ENCODE data around the gene CFAP100. TPM values are rescaled to one million over a fixed set of nuclear protein-coding genes. Genes with fewer than 3 reads are reported as not detected.

Gene CFAP100
- total and polyA plus RNA-seq, 2 of the 4 experiments (the other 2 are of a cell fraction) = not detected

DNA sequence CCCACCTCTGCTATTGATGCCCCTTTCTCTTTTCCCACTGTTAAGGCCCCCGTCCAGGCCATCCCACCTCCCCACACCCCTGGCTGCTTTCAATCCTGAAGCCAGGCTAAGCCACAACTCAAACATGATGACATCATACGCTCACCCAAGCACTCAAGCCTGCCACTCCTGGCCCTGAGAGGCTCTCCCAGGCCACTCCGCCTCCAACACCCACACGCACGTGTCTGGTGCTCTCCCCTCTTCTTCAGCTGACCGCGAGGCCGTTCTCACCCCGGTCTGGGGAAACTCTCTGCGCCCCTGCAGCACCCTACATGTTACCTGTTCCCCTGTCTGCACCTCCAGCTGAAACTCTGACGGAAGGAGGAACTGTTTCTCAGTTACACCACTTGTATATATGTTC lies 74.8 kb downstream of the CFAP100 start:
- H3K18ac ChIP-seq (ENCODE audit: low read depth, low read length) = no peak overlapping the region
- H2AK9ac ChIP-seq (replicated peaks; ENCODE audit: low read depth, low read length, poor library complexity) = no peak overlapping the region
- no TSS peak for BruUV-seq (replicated peaks)
- TF ChIP-seq POLR2A (IDR thresholded peaks at IDR 0.05; ENCODE audit: low read depth, low read length) (no peak), RFX5 (IDR thresholded peaks at IDR 0.05; ENCODE audit: low read depth, low read length) (no peak), CEBPB (IDR thresholded peaks at IDR 0.05; ENCODE audit: low read depth, low read length) (no peak), RAD21 (IDR thresholded peaks at IDR 0.05; ENCODE audit: low read length) (no peak), MAZ (IDR thresholded peaks at IDR 0.05; ENCODE audit: borderline replicate concordance, low read depth, low read length) (no peak), MXI1 (IDR thresholded peaks at IDR 0.05; ENCODE audit: borderline replicate concordance, low read depth, low read length) (no peak)
- TF ChIP-seq, protein P1, sequence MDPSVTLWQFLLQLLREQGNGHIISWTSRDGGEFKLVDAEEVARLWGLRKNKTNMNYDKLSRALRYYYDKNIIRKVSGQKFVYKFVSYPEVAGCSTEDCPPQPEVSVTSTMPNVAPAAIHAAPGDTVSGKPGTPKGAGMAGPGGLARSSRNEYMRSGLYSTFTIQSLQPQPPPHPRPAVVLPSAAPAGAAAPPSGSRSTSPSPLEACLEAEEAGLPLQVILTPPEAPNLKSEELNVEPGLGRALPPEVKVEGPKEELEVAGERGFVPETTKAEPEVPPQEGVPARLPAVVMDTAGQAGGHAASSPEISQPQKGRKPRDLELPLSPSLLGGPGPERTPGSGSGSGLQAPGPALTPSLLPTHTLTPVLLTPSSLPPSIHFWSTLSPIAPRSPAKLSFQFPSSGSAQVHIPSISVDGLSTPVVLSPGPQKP (IDR thresholded peaks at IDR 0.05; ENCODE audit: borderline replicate concordance, low read depth, low read length) = no peak
- TF ChIP-seq, protein P2, sequence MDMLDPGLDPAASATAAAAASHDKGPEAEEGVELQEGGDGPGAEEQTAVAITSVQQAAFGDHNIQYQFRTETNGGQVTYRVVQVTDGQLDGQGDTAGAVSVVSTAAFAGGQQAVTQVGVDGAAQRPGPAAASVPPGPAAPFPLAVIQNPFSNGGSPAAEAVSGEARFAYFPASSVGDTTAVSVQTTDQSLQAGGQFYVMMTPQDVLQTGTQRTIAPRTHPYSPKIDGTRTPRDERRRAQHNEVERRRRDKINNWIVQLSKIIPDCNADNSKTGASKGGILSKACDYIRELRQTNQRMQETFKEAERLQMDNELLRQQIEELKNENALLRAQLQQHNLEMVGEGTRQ (IDR thresholded peaks at IDR 0.05; ENCODE audit: low read depth, low read length) = no peak
- no peak overlapping the region for H2BK15ac ChIP-seq (ENCODE audit: low read depth, low read length)
- H2BK120ac ChIP-seq (ENCODE audit: low read depth, low read length) = no peak overlapping the region
- H3K9me3 ChIP-seq (ENCODE audit: control insufficient read depth, insufficient read depth, low read length) = no peaks in the 10 kb centered on the region
- peaks cover 19% of the 10 kb centered on the region for H3K9me1 ChIP-seq (ENCODE audit: insufficient read depth, low read length)
- no peak overlapping the region for H2BK5ac ChIP-seq (ENCODE audit: low read depth, low read length, poor library complexity, severe bottlenecking)
- no peak overlapping the region for H2AK5ac ChIP-seq (ENCODE audit: low read depth, low read length)
- no peak overlapping the region for H4K91ac ChIP-seq (ENCODE audit: insufficient read depth, low read depth, low read length)
- no peak overlapping the region for H3K27ac ChIP-seq (ENCODE audit: insufficient read depth, low read length)
- CTCF ChIA-PET = no interaction called here
- no peak overlapping the region for H3K4me2 ChIP-seq (ENCODE audit: low read depth, low read length)
- DNase-seq (no peak), ATAC-seq (ENCODE audit: low read depth) (no peak)
- H3K4me3 ChIP-seq (ENCODE audit: insufficient read depth, low read depth, low read length) = no peak overlapping the region
- peaks cover 54 to 79% of the 10 kb centered on the region in 2 experiments for H3K79me1 ChIP-seq (ENCODE audit: low read depth in 1 of 2, low read length in 2 of 2)
- no peak overlapping the region for H3K14ac ChIP-seq (replicated peaks; ENCODE audit: low read depth, low read length)
- POLR2A ChIA-PET (ENCODE audit: unreplicated experiment) = no interaction called here
- no peak overlapping the region for H4K8ac ChIP-seq (ENCODE audit: low read depth in 2 of 2, low read length in 2 of 2)
- H3K4ac ChIP-seq (ENCODE audit: low read depth, low read length) = no peak overlapping the region
- H3K36me3 ChIP-seq (ENCODE audit: control insufficient read depth, insufficient read depth, low read length) = peaks cover 65% of the 10 kb centered on the region
- peaks cover 52% of the 10 kb centered on the region for H4K20me1 ChIP-seq (ENCODE audit: insufficient read depth, low read length)
- peaks cover 14% of the 10 kb centered on the region; the same call in 1 of the 2 replicates for H3K4me1 ChIP-seq (ENCODE audit: control insufficient read depth, insufficient read depth, low read length)
- no peak overlapping the region for H3K9ac ChIP-seq (ENCODE audit: low read depth, low read length)
- no peak overlapping the region for H3K56ac ChIP-seq (ENCODE audit: extremely low read depth, insufficient read depth, low read length)
- intact Hi-C loops (cut with micrococcal nuclease) = no loop called here
- H2AFZ ChIP-seq (replicated peaks; ENCODE audit: low read length, poor library complexity) = no peak overlapping the region
- dilution Hi-C loops (cut with HindIII; ENCODE audit: low sequenced_read_pairs, unreplicated experiment) = no loop called here
- in situ Hi-C loops (cut with MboI; ENCODE audit: low sequenced_read_pairs) = no loop called here
- WGBS, 2 experiments (ENCODE audit: extremely low coverage in 2 of 2, insufficient read length in 1 of 2) = 98% methylated on average over 8 of the region's 11 CpGs; no CpG with 5 or more reads in 1 of the 2 experiments
- H3K27me3 ChIP-seq (ENCODE audit: control insufficient read depth, insufficient read depth, low read length) = no peaks in the 10 kb centered on the region
- no peak overlapping the region for H4K5ac ChIP-seq (ENCODE audit: low read depth, low read length)
- H2BK20ac ChIP-seq (ENCODE audit: low read depth, low read length) = no peak overlapping the region
- no peak overlapping the region for H3K23ac ChIP-seq (ENCODE audit: low read depth, low read length)
